Measurements from ENCODE around the gene ATP13A5. TPM values are rescaled to one million over a fixed set of nuclear protein-coding genes. Genes with fewer than 3 reads are reported as not detected.

The ATP13A5 gene
- total RNA-seq, 2 experiments from 2014 or later: not detected

DNA sequence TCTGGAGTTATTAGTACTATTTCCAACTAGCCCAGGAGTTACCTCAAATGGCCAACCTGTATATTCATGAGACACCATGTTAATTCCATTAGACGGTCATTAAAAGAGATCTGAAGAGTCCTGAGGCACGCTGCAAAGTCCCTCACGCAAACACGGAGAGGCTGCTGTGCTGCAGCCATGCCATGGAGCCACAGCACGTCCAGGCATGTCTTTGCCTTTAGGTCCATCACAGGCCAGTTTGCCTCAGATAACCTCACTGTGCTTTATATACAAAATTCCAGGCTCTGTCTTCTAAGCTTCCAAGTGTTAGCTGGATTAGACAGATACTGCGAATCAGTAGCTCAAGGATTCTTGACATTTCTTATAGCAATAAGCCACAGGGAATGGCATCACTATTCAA is 147.4 kb downstream of the ATP13A5 start:
- POLR2A ChIA-PET: interaction anchor here (0.5 kb wide), 1 partner anchor 138 kb away, joined by 4 read pairs; no protein-coding TSS in a partner anchor

DNA sequence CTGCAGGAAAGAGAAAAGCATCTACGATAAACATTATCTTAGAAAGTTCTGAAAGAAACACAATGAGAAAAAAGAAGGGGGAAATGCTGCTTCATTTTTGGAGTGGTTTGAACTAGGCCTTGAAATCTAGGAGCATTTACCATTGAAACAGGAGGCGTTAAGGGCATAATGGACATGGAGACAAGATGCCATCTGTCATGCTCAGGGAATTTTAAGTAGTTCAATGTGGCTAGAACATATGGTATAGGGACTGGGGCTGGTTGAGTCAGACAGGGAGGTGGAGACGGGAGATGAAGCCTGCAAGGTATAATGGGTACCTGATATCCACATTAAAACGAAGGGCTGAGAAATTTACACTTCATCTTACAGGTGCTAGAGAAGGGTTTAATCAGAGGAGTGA is 147.9 kb downstream of the ATP13A5 start:
- H2AFZ ChIP-seq (ENCODE audit: low read length): no peak overlapping the region
- H3K79me2 ChIP-seq (ENCODE audit: insufficient read depth, low read depth, low read length): no peaks in the 10 kb centered on the region
- H3K4me1 ChIP-seq (ENCODE audit: insufficient read depth, low read length, poor library complexity, severe bottlenecking): no peaks in the 10 kb centered on the region
- no peak overlapping the region for H3K4me3 ChIP-seq (ENCODE audit: low read depth, low read length, poor library complexity, severe bottlenecking)
- no peak for DNase-seq (ENCODE audit: low spot score)
- no peaks in the 10 kb centered on the region for H3K36me3 ChIP-seq (ENCODE audit: insufficient read depth, low read length)
- ChIA-PET POLR2A (no interaction called here), CTCF (ENCODE audit: unreplicated experiment) (no interaction called here)
- H3K9me2 ChIP-seq (ENCODE audit: insufficient read depth, low read length): no peaks in the 10 kb centered on the region
- TF ChIP-seq, protein P1, sequence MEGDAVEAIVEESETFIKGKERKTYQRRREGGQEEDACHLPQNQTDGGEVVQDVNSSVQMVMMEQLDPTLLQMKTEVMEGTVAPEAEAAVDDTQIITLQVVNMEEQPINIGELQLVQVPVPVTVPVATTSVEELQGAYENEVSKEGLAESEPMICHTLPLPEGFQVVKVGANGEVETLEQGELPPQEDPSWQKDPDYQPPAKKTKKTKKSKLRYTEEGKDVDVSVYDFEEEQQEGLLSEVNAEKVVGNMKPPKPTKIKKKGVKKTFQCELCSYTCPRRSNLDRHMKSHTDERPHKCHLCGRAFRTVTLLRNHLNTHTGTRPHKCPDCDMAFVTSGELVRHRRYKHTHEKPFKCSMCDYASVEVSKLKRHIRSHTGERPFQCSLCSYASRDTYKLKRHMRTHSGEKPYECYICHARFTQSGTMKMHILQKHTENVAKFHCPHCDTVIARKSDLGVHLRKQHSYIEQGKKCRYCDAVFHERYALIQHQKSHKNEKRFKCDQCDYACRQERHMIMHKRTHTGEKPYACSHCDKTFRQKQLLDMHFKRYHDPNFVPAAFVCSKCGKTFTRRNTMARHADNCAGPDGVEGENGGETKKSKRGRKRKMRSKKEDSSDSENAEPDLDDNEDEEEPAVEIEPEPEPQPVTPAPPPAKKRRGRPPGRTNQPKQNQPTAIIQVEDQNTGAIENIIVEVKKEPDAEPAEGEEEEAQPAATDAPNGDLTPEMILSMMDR (conservative IDR thresholded peaks at IDR 0.05; ENCODE audit: low read length): no peak
- no peak for TF ChIP-seq EZH2phosphoT487 (IDR thresholded peaks at IDR 0.05; ENCODE audit: borderline replicate concordance, low read depth, low read length)
- intact Hi-C loops (cut with micrococcal nuclease; ENCODE audit: unreplicated experiment): no loop called here
- H3K27ac ChIP-seq (ENCODE audit: low read depth, low read length, poor library complexity, severe bottlenecking): no peak overlapping the region
- H3K9me3 ChIP-seq (ENCODE audit: low read length): no peaks in the 10 kb centered on the region
- H3K4me2 ChIP-seq (ENCODE audit: low read length): no peak overlapping the region
- no TSS peak for BruUV-seq (replicated peaks)
- no peaks in the 10 kb centered on the region for H4K20me1 ChIP-seq (ENCODE audit: insufficient read depth, low read length)

More for the DNA sequence above, 147.4 kb downstream of the ATP13A5 start:
- Histone ChIP-seq H3K4me3 (ENCODE audit: low read depth, low read length, poor library complexity, severe bottlenecking) (no peak overlapping the region), H3K27ac (ENCODE audit: low read depth, low read length, poor library complexity, severe bottlenecking) (no peak overlapping the region), H3K36me3 (ENCODE audit: insufficient read depth, low read length) (no peaks in the 10 kb centered on the region), H3K9me3 (ENCODE audit: low read length) (no peaks in the 10 kb centered on the region), H3K9me2 (ENCODE audit: insufficient read depth, low read length) (no peaks in the 10 kb centered on the region), H3K79me2 (ENCODE audit: insufficient read depth, low read depth, low read length) (no peaks in the 10 kb centered on the region), H3K4me2 (ENCODE audit: low read length) (no peak overlapping the region), H4K20me1 (ENCODE audit: insufficient read depth, low read length) (no peaks in the 10 kb centered on the region), H2AFZ (ENCODE audit: low read length) (no peak overlapping the region), H3K4me1 (ENCODE audit: insufficient read depth, low read length, poor library complexity, severe bottlenecking) (no peaks in the 10 kb centered on the region)
- CTCF ChIA-PET (ENCODE audit: unreplicated experiment): no interaction called here
- TF ChIP-seq, protein P1 (conservative IDR thresholded peaks at IDR 0.05; ENCODE audit: low read length): no peak
- TF ChIP-seq EZH2phosphoT487 (IDR thresholded peaks at IDR 0.05; ENCODE audit: borderline replicate concordance, low read depth, low read length): no peak
- BruUV-seq (replicated peaks): no TSS peak
- intact Hi-C loops (cut with micrococcal nuclease; ENCODE audit: unreplicated experiment): no loop called here
- no peak for DNase-seq (ENCODE audit: low spot score)

DNA sequence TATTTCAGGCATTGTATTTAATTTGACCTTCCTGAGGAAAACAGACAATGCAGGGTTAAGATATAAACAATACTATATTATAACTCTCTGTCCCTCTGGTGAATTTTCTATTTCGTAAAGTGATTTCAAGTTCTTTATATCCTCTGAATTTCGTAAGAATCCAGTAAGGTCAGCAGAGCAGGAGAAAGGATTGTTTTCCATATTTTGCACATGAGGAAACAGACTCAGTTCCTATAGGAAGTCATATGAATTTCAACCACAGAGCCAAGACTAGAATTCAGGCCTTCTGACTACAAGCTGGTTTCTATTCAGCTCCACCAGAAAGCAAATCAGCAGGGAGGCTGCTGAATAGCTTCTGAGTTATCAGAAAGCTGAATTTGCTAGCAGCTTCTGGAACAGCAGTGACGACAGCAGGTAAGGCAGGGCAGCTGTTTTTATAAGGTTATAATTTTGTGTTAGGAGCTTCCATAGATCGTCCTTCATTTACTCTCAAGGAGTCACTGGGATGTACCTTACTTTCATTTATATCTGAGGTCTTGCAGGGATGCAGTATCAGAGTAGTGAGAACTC is 148.6 kb downstream of the ATP13A5 start:
- H3K4me2 ChIP-seq (ENCODE audit: low read length): no peak overlapping the region
- H3K9me2 ChIP-seq (ENCODE audit: insufficient read depth, low read length): no peaks in the 10 kb centered on the region
- no peaks in the 10 kb centered on the region for H3K9me3 ChIP-seq (ENCODE audit: low read length)
- ChIA-PET CTCF (ENCODE audit: unreplicated experiment) (no interaction called here), POLR2A (no interaction called here)
- no peak overlapping the region for H2AFZ ChIP-seq (ENCODE audit: low read length)
- no peaks in the 10 kb centered on the region for H3K4me1 ChIP-seq (ENCODE audit: insufficient read depth, low read length, poor library complexity, severe bottlenecking)
- no peak overlapping the region for H3K27ac ChIP-seq (ENCODE audit: low read depth, low read length, poor library complexity, severe bottlenecking)
- no peaks in the 10 kb centered on the region for H3K79me2 ChIP-seq (ENCODE audit: insufficient read depth, low read depth, low read length)
- no peak for DNase-seq (ENCODE audit: low spot score)
- H3K36me3 ChIP-seq (ENCODE audit: insufficient read depth, low read length): no peaks in the 10 kb centered on the region
- no TSS peak for BruUV-seq (replicated peaks)
- no peaks in the 10 kb centered on the region for H4K20me1 ChIP-seq (ENCODE audit: insufficient read depth, low read length)
- intact Hi-C loops (cut with micrococcal nuclease; ENCODE audit: unreplicated experiment): no loop called here
- TF ChIP-seq, protein P1 (conservative IDR thresholded peaks at IDR 0.05; ENCODE audit: low read length): no peak
- TF ChIP-seq EZH2phosphoT487 (IDR thresholded peaks at IDR 0.05; ENCODE audit: borderline replicate concordance, low read depth, low read length): no peak
- no peak overlapping the region for H3K4me3 ChIP-seq (ENCODE audit: low read depth, low read length, poor library complexity, severe bottlenecking)
